Ascending aorta (tissue), 2 donors: ENCODE measurements around the gene B4GALNT4. TPM values are rescaled to one million over a fixed set of nuclear protein-coding genes. Genes with fewer than 3 reads are reported as not detected.
"Not testable (repeated sequence)": the region's sequence is repeated elsewhere in the genome, so short reads cannot be mapped to it uniquely, and the experiment has no call there.

Experiments used
- DNase-seq, 2 donors: peaks; one replicate each; pipeline ENCODE4 v3.0.0-alpha.2; 2019; ENCODE audit warnings: low spot score in 2 of 2
- H3K27ac ChIP-seq, 2 donors: fragments of 200-600 bp; sonication (generic); one replicate each; pipeline ENCODE4 v1.5.1; 2016 to 2017; ENCODE audit warnings: mild to moderate bottlenecking in 1 of 2
- H3K27me3 ChIP-seq: fragments of 200-600 bp; sonication (generic); one replicate; pipeline ENCODE4 v1.5.1; 2017
- H3K36me3 ChIP-seq, 2 donors: fragments of 200-600 bp; sonication (generic); one replicate each; pipeline ENCODE4 v1.5.1; 2016
- H3K4me1 ChIP-seq, 2 donors: fragments of 200-600 bp; sonication (generic); one replicate each; pipeline ENCODE4 v1.5.1; 2016 to 2017; ENCODE audit warnings: mild to moderate bottlenecking in 1 of 2
- H3K4me3 ChIP-seq, 2 donors: fragments of 200-600 bp; sonication (generic); one replicate each; pipeline ENCODE4 v1.5.1; 2016 to 2017; ENCODE audit warnings: mild to moderate bottlenecking in 1 of 2
- H3K9me3 ChIP-seq, 2 donors: fragments of 200-600 bp; sonication (generic); one replicate each; pipeline ENCODE4 v1.5.1; 2016
- intact Hi-C: fragments of 100-400 bp; cut with DNase I; formaldehyde crosslinking; loops from one replicate; pipeline ENCODE4 v1.15.1; 2023
- total RNA-seq: library from RNA; depleted of rRNA; stranded (reverse); fragments of >200 nt; gene quantifications from one replicate; pipeline ENCODE4 v1.1.0, GENCODE V29; 2016
- TF ChIP-seq, protein P1 (sequence below), 3 experiments: fragments of 200-600 bp in 2 of 3; fragments of 450-650 bp in 1 of 3; sonication (generic) in 2 of 3; IDR thresholded peaks; one replicate each; pipeline ENCODE4 v1.5.1; 2016 to 2019; ENCODE audit warnings: antibody characterized with exemption in 3 of 3, mild to moderate bottlenecking in 1 of 3, moderate library complexity in 1 of 3

Gene B4GALNT4
- total RNA-seq, 1 donor from 2014 or later, result not detected

DNA sequence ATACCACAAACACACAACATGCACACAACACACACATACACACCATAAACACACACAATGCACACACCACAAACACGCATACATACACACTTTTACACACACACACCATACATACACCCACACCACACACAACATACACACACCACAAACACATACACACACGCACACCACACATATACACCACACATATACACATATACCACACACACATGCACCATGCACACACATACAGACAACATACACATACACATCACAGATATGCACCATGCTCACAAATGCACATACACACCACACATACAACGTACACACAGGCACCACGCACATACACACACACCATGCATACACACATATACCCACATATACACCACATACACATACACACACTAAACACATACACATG is 11.7 kb upstream of the B4GALNT4 start:
- TF ChIP-seq, protein P1, sequence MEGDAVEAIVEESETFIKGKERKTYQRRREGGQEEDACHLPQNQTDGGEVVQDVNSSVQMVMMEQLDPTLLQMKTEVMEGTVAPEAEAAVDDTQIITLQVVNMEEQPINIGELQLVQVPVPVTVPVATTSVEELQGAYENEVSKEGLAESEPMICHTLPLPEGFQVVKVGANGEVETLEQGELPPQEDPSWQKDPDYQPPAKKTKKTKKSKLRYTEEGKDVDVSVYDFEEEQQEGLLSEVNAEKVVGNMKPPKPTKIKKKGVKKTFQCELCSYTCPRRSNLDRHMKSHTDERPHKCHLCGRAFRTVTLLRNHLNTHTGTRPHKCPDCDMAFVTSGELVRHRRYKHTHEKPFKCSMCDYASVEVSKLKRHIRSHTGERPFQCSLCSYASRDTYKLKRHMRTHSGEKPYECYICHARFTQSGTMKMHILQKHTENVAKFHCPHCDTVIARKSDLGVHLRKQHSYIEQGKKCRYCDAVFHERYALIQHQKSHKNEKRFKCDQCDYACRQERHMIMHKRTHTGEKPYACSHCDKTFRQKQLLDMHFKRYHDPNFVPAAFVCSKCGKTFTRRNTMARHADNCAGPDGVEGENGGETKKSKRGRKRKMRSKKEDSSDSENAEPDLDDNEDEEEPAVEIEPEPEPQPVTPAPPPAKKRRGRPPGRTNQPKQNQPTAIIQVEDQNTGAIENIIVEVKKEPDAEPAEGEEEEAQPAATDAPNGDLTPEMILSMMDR (IDR thresholded peaks at IDR 0.05), result no peak
- Histone ChIP-seq H3K4me1 (peaks cover 24 to 29% of the 10 kb centered on the region in 2 donors), H3K27ac (no peak overlapping the region), H3K9me3 (no peaks in the 10 kb centered on the region), H3K4me3 (no peak overlapping the region), H3K36me3 (no peaks in the 10 kb centered on the region), H3K27me3 (no peaks in the 10 kb centered on the region)
- DNase-seq, result no peak
- intact Hi-C loops, result loop anchor here (2.0 to 5.0 kb wide), 2 partner anchors 105 to 151 kb away; partner anchors contain the start of genes BET1L and RIC8A

DNA sequence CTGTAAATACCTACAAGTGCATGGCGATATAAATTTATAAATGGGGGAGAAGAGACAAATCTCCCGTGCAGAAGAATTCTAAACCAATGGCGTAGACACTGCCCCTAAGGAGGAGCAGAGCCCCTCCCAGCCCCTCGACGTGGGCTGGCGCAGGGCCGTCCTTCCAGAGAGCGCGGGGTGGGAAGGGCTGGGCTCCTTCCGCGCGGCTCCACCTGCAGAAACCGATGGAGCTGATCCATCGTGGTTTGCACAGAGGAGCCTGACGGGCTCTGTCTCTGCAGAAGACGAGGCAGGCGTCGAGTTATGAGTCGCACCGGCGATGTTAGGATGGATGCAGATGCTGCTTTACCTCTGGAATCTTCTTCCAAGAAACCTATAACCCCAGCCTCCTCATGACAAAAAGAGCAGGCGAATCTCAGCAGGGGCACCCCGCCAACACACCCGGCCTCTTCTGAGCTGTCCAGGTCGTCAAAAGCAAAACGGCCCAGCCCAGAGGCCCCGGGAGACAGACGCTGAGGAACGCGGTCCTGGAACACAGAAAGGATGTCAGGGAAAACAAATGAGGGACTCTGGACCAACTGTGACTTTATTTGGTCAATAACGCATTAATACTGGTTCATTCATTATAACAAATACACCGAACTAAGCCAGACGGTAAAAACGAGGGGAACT is 11.0 kb upstream of the B4GALNT4 start:
- intact Hi-C loops, result loop anchor here (5.0 kb wide), 1 partner anchor 106 kb away; no protein-coding TSS in a partner anchor
- Histone ChIP-seq H3K4me3 (no peak overlapping the region), H3K4me1 (peaks cover 17 to 22% of the 10 kb centered on the region in 2 donors), H3K9me3 (no peaks in the 10 kb centered on the region), H3K27me3 (no peaks in the 10 kb centered on the region), H3K36me3 (no peaks in the 10 kb centered on the region), H3K27ac (no peak overlapping the region)
- TF ChIP-seq, protein P1 (IDR thresholded peaks at IDR 0.05), result no peak
- no peak for DNase-seq

DNA sequence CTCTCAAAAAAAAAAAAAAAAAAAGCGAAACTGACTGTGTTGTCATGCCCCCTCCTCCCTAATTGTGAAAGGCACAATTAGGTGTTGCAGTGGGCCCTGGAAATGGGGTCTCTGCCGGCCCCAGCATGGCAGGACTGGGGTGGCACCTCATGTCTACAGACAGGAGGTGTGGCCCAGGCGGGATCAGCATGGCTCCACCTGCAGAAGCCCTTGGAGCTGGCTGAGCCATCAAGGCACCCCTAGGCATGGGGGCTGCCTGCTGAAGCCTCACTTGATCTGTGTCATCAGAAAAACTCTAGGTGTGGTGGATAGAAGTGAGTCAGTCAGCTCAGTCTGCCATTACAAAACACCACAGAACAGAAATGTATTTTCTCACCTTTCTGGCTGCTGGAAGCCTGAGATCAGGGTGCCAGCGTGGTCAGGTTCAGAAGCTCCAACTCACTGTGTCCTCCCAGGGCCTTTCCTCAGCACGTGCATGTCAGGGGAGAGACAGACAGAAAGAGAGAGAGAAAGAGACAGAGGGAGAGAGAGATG is 10.1 kb upstream of the B4GALNT4 start:
- H3K27me3 ChIP-seq, result no peaks in the 10 kb centered on the region
- no peaks in the 10 kb centered on the region for H3K9me3 ChIP-seq
- intact Hi-C loops, result loop anchor here (5.0 kb wide), 1 partner anchor 107 kb away; no protein-coding TSS in a partner anchor
- peaks cover 8 to 13% of the 10 kb centered on the region in 2 donors for H3K4me1 ChIP-seq
- no peak overlapping the region for H3K4me3 ChIP-seq
- TF ChIP-seq, protein P1 (IDR thresholded peaks at IDR 0.05), result no peak
- DNase-seq, result no peak
- no peak overlapping the region for H3K27ac ChIP-seq
- H3K36me3 ChIP-seq, result no peaks in the 10 kb centered on the region

DNA sequence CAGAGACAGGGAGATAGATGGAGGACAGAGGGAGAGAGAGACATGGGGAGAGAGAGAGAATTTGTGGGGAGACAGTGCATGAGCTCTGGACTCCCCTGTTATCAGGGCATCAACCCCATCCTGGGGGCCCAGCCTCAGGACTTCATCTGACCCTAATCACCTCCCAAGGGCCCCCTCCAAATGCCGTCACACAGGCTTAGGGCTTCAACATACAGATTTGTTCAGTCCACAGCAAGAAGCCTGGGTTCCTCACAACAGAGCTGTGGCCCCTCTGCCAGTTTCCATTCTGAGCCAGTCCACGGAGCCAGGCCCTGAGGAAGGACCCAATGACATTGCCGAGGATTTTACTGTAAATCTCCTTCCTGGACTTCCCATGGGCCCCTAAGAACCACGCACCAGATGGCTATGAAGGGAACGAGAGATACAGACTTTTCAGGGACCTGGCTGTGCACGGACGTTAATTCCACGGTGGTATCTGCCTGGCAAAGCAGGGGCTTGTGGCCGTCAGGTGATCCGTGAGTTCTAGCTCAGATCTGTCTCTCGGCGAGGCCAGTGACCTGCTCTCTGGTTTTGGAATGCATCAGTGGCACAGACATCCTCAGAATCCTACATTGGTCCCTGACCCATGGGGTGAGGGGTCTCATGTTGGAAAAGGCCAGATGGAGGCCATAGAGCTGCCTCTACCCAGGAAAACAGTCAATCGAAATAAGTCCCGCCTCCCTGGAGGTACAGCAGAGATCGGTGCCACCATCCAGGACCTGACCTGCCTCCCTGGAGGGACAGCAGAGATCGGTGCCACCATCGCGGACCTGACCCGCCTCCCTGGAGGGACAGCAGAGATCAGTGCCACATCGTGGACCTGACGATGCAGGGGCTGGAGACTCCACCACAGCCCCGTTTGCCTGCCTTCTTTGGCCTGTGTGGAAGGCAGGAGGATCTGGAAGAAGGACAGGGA is 8.7 kb upstream of the B4GALNT4 start:
- TF ChIP-seq, protein P1 (IDR thresholded peaks at IDR 0.05), result no peak
- no peaks in the 10 kb centered on the region for H3K9me3 ChIP-seq
- intact Hi-C loops, result no loop called here
- H3K4me1 ChIP-seq, result peaks cover 1 to 5% of the 10 kb centered on the region in 2 donors
- no peak for DNase-seq
- H3K4me3 ChIP-seq, result no peak overlapping the region
- no peaks in the 10 kb centered on the region for H3K27me3 ChIP-seq
- H3K36me3 ChIP-seq, result no peaks in the 10 kb centered on the region
- H3K27ac ChIP-seq, result no peak overlapping the region

DNA sequence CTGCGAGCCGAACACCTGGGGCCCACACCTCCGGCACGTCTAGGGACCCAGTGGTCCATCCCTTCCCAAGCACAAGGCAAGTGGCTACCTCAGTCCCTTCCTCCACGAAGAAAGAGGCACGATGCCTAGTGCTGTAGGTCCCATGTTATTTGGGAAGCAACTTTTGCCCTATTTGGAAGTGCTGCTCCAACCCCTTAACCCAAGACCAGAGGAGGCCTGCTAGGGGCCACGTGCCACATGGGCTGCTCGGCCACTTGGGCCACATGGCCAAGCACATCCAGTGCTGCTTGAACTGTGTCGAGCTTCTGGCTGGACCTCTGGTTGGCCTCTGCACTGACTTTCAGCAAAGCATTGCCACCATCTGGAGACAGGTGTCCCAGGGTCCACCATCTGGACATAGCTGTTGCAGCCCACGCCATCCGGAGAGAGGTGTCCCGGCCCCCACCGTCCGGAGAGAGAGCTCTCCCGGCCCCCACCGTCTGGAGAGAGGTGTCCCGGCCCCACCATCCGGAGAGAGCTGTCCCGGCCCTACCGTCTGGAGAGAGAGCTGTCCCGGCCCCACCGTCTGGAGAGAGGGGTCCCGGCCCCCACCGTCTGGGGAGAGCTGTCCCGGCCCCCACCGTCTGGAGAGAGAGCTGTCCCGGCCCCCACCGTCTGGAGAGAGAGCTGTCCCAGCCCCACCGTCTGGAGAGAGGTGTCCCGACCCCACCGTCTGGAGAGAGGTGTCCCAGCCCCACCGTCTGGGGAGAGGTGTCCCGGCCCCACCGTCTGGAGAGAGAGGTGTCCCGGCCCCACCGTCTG is 6.5 kb upstream of the B4GALNT4 start:
- Histone ChIP-seq H3K36me3 (no peaks in the 10 kb centered on the region), H3K4me1 (peaks cover 0 to 4% of the 10 kb centered on the region in 2 donors), H3K27me3 (peaks cover 5% of the 10 kb centered on the region), H3K9me3 (no peaks in the 10 kb centered on the region), H3K4me3 (no peak overlapping the region), H3K27ac (no peak overlapping the region)
- no peak for DNase-seq
- intact Hi-C loops, result no loop called here
- TF ChIP-seq, protein P1 (IDR thresholded peaks at IDR 0.05), result no peak

DNA sequence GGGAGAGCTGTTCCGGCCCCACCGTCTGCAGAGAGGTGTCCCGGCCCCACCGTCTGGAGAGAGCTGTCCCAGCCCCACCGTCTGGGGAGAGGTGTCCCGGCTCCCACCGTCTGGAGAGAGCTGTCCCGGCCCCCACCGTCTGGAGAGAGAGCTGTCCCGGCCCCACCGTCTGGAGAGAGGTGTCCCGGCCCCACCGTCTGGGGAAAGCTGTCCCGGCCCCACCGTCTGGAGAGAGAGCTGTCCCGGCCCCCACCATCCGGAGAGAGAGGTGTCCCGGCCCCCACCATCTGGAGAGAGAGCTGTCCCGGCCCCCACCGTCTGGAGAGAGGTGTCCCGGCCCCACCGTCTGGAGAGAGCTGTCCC is 5.9 kb upstream of the B4GALNT4 start:
- H3K27ac ChIP-seq, H3K4me1 ChIP-seq, H3K36me3 ChIP-seq, H3K4me3 ChIP-seq, intact Hi-C loops, H3K27me3 ChIP-seq, H3K9me3 ChIP-seq, DNase-seq: not testable (repeated sequence)
